K562 (cell line): Measurements from ENCODE around the gene ADAR. TPM values are rescaled to one million over a fixed set of nuclear protein-coding genes. Genes with fewer than 3 reads are reported as not detected.

ENCODE experiments used
- CLOCK ChIP-seq: fragments of 250-450 bp; sonication (Bioruptor Pico); IDR thresholded peaks from 2 replicates; pipeline ENCODE4 v1.4.0; 2020; ENCODE audit warnings: mild to moderate bottlenecking, moderate library complexity, borderline replicate concordance
- KDM1A ChIP-seq, 2 experiments: fragments of 450-650 bp; IDR thresholded peaks; 2 replicates each; pipeline ENCODE4 v1.6.1; 2016; ENCODE audit warnings: mild to moderate bottlenecking in 2 of 2
- MECOM ChIP-seq: fragments of 250-450 bp; sonication (Bioruptor Pico); IDR thresholded peaks from 2 replicates; pipeline ENCODE4 v1.8.0; 2022; ENCODE audit warnings: inconsistent platforms
- MXD1 ChIP-seq: fragments of 250-450 bp; sonication (Bioruptor Pico); IDR thresholded peaks from 2 replicates; pipeline ENCODE4 v1.8.0; 2021; ENCODE audit warnings: borderline replicate concordance, mild to moderate bottlenecking, moderate library complexity; ENCODE audit not compliant: poor library complexity, severe bottlenecking
- RAD51 ChIP-seq: fragments of 450-650 bp; IDR thresholded peaks from 2 replicates; pipeline ENCODE4 v1.7.1; 2016; ENCODE audit warnings: low read depth, mild to moderate bottlenecking, borderline replicate concordance
- RBM34 ChIP-seq: fragments of 200-400 bp; formaldehyde crosslinking; IDR thresholded peaks from 2 replicates; pipeline ENCODE4 v1.6.1; 2018; ENCODE audit warnings: low read length, borderline replicate concordance; ENCODE audit not compliant: insufficient read depth
- STAT5A ChIP-seq: IDR thresholded peaks from 2 replicates; pipeline ENCODE4 v1.6.1; 2012; ENCODE audit warnings: low read length, inconsistent platforms, borderline replicate concordance
- THRB ChIP-seq: fragments of 450-650 bp; formaldehyde crosslinking; conservative IDR thresholded peaks from 2 replicates; pipeline ENCODE4 v1.4.0; 2022; ENCODE audit warnings: mild to moderate bottlenecking, missing genetic modification characterization
- ZBTB8A ChIP-seq: fragments of 450-650 bp; IDR thresholded peaks from 2 replicates; pipeline ENCODE4 v1.6.1; 2018; ENCODE audit warnings: mild to moderate bottlenecking, moderate library complexity; ENCODE audit not compliant: partially characterized antibody
- ZNF586 ChIP-seq: fragments of 450-650 bp; formaldehyde crosslinking; conservative IDR thresholded peaks from 2 replicates; pipeline ENCODE4 v1.4.0; 2020; ENCODE audit warnings: mild to moderate bottlenecking, moderate library complexity
- polyA plus RNA-seq, 8 experiments: library from polyadenylated mRNA; depleted of rRNA in 4 of 8; stranded (reverse) in 5 of 8; unstranded in 3 of 8; fragments of >200 nt; fragmentation: Nextera tagmentation in 2 of 8; fragmentation: Illumina TruSeq in 1 of 8; extraction: Ambion mirVana in 2 of 8; extraction: Trizol in 1 of 8; gene quantifications; 2 replicates each; pipeline versions ENCODE4 v1.2.1 to v1.2.3, GENCODE V29; 2011 to 2014; ENCODE audit warnings: inconsistent platforms in 1 of 8, missing spikeins in 1 of 8
- total RNA-seq, 7 experiments: library from RNA; depleted of rRNA in 6 of 7; stranded (reverse); fragments of >200 nt in 6 of 7; fragmentation: Illumina TruSeq in 2 of 7; extraction: Trizol in 2 of 7; gene quantifications; 2 replicates each; pipeline versions ENCODE4 v1.2.1 to v1.2.3, GENCODE V29; 2011 to 2021; ENCODE audit warnings: low replicate concordance in 1 of 7
- TF ChIP-seq, protein P1 (sequence below): sonication (generic); formaldehyde crosslinking; IDR thresholded peaks from 2 replicates; pipeline ENCODE4 v1.8.1; 2023; ENCODE audit warnings: mild to moderate bottlenecking, missing genetic modification reagents, moderate library complexity
- TF ChIP-seq, protein P2 (sequence below), 3 experiments: fragments of 200-800 bp in 1 of 3; fragments of 250-450 bp in 1 of 3; fragments of 450-650 bp in 1 of 3; sonication (Bioruptor Pico) in 1 of 3; sonication (Bioruptor generic) in 1 of 3; formaldehyde crosslinking in 1 of 3; IDR thresholded peaks; 2 replicates each; pipeline versions ENCODE4 v1.6.1 to v1.8.0; 2016 to 2022; ENCODE audit warnings: mild to moderate bottlenecking in 2 of 3, missing genetic modification characterization in 2 of 3, missing compliant biosample characterization in 1 of 3, moderate library complexity in 1 of 3
- TF ChIP-seq, protein P3 (sequence below): sonication (generic); formaldehyde crosslinking; IDR thresholded peaks from 2 replicates; pipeline ENCODE4 v1.8.1; 2023; ENCODE audit warnings: mild to moderate bottlenecking, missing genetic modification reagents

ADAR gene
- total and polyA plus RNA-seq, 9 of the 15 experiments (the other 6 are each of a cell fraction or from before 2014, with no cell fraction given) = 30.1 to 123 (median 60.2) TPM

DNA sequence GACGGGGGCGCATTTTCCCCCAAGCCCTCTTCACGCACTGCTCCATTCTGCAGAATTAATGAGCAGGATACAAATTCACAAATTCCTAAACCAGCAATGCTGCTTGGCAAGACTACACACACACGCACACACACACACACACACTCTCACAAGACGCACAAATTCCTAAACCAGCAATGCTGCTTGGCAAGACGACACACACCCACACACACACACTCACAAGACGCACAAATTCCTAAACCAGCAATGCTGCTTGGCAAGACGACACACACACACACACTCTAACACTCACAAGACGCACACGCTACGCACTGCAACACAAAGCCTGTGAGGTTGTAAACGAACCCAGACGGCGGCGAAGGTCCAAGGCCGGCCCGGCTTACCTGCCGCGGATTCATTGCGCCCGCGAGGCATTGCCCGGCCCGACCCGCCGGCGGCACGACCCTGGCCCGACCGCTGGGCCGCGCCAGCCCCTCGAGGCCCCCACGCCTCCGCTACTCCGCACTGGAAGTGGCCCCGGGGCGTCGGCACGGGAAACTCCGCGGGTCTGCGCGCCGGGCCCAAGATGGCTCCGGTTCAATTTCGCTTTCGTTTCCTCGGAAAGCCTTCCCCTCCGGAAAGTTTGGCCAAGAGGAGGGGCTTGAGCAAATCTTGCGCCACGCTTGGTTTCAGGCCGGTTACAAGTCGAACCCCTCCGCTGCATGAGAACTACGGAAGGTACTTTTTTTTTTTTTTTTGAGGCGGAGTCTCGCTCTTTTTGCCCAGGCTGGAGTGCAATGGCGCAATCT is at the start of gene ADAR (continued):
- no peak for TF ChIP-seq CLOCK (CRISPR knock-in tag)
- no peak for TF ChIP-seq STAT5A
- TF ChIP-seq KDM1A (IDR thresholded peaks at IDR 0.05) = no peak
- 0 out of 2 replicates have a peak, but pooled peaks have one; percentile 60 for TF ChIP-seq THRB (CRISPR knock-in tag)
- TF ChIP-seq, protein P1, sequence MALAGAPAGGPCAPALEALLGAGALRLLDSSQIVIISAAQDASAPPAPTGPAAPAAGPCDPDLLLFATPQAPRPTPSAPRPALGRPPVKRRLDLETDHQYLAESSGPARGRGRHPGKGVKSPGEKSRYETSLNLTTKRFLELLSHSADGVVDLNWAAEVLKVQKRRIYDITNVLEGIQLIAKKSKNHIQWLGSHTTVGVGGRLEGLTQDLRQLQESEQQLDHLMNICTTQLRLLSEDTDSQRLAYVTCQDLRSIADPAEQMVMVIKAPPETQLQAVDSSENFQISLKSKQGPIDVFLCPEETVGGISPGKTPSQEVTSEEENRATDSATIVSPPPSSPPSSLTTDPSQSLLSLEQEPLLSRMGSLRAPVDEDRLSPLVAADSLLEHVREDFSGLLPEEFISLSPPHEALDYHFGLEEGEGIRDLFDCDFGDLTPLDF (CRISPR knock-in tag) = no peak
- TF ChIP-seq, protein P2, sequence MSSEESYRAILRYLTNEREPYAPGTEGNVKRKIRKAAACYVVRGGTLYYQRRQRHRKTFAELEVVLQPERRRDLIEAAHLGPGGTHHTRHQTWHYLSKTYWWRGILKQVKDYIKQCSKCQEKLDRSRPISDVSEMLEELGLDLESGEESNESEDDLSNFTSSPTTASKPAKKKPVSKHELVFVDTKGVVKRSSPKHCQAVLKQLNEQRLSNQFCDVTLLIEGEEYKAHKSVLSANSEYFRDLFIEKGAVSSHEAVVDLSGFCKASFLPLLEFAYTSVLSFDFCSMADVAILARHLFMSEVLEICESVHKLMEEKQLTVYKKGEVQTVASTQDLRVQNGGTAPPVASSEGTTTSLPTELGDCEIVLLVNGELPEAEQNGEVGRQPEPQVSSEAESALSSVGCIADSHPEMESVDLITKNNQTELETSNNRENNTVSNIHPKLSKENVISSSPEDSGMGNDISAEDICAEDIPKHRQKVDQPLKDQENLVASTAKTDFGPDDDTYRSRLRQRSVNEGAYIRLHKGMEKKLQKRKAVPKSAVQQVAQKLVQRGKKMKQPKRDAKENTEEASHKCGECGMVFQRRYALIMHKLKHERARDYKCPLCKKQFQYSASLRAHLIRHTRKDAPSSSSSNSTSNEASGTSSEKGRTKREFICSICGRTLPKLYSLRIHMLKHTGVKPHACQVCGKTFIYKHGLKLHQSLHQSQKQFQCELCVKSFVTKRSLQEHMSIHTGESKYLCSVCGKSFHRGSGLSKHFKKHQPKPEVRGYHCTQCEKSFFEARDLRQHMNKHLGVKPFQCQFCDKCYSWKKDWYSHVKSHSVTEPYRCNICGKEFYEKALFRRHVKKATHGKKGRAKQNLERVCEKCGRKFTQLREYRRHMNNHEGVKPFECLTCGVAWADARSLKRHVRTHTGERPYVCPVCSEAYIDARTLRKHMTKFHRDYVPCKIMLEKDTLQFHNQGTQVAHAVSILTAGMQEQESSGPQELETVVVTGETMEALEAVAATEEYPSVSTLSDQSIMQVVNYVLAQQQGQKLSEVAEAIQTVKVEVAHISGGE (CRISPR knock-in tag; IDR thresholded peaks at IDR 0.05) = peak in 1 of 3 experiments; percentile 73; a peak in 2 of 6 replicates
- TF ChIP-seq RAD51 = no peak
- TF ChIP-seq, protein P3, sequence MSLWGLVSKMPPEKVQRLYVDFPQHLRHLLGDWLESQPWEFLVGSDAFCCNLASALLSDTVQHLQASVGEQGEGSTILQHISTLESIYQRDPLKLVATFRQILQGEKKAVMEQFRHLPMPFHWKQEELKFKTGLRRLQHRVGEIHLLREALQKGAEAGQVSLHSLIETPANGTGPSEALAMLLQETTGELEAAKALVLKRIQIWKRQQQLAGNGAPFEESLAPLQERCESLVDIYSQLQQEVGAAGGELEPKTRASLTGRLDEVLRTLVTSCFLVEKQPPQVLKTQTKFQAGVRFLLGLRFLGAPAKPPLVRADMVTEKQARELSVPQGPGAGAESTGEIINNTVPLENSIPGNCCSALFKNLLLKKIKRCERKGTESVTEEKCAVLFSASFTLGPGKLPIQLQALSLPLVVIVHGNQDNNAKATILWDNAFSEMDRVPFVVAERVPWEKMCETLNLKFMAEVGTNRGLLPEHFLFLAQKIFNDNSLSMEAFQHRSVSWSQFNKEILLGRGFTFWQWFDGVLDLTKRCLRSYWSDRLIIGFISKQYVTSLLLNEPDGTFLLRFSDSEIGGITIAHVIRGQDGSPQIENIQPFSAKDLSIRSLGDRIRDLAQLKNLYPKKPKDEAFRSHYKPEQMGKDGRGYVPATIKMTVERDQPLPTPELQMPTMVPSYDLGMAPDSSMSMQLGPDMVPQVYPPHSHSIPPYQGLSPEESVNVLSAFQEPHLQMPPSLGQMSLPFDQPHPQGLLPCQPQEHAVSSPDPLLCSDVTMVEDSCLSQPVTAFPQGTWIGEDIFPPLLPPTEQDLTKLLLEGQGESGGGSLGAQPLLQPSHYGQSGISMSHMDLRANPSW (CRISPR knock-in tag) = no peak
- TF ChIP-seq RBM34 = no peak
- TF ChIP-seq ZBTB8A = no peak
- no peak for TF ChIP-seq ZNF586 (CRISPR knock-in tag)
- no peak for TF ChIP-seq MXD1
- no peak for TF ChIP-seq MECOM
